GM18873 (cell line): ENCODE results near the gene XRCC3.

Experiments
- ATAC-seq: cut with Tn5 transposase; IDR thresholded peaks from one replicate; pipeline ENCODE4 v1.9.1; 2021; ENCODE audit warnings: mild to moderate bottlenecking, moderate library complexity, moderate number of reproducible peaks; ENCODE audit not compliant: unreplicated experiment, low FRiP score

Gene XRCC3

DNA sequence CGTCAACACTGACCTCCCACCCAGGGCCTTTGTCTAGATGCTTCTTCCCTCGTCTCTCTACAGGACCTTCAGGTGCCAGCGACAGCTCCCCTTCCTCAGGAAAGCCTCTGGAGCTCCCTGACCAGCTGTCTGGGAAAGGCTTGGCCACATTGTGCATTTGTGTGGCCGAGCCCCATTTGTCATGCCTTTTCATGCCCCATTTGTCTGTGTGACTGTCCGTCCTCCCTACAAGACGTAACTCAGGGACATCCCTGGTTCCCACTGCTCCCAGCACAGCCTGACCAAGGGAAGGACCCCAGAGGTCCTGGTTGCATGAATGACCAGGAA lies 24.2 kb upstream of the XRCC3 start:
- no peak for ATAC-seq

DNA sequence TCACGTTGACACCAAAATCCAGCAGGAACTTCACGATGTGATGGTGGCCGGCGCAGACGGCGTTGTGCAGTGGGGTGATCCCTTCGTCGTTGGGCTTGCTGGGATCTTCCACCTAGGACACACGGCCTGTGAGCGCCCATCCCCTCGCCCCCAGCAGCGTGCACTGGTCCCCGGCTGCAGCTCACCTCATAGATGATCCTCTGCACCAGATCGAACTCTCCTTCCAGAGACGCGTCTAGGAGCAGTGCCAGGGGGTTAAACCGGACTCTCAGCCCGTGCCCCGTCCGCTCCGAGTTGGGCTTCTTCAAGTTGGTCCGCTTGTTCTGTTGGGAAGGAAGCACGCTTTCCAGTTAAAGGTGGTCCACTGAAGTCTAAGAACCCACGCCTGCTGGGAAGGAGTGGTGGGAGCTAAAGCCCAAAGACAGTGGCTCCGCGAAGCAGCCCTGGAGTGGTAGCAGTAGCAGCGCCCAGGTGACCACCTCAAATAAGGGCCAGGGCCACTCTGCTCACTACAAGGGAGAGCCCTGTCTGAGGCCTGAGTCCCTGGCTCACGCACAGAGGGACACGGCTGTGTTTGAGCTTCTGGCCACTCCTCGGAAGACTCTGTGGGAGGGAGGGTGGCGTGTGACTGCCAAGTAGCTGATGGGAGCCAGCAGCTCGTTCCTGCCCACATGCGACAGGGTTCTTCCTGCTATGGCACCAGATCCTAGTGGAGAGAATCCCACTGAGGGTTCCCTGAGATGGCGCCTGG lies 23.6 kb upstream of the XRCC3 start:
- ATAC-seq = no peak

DNA sequence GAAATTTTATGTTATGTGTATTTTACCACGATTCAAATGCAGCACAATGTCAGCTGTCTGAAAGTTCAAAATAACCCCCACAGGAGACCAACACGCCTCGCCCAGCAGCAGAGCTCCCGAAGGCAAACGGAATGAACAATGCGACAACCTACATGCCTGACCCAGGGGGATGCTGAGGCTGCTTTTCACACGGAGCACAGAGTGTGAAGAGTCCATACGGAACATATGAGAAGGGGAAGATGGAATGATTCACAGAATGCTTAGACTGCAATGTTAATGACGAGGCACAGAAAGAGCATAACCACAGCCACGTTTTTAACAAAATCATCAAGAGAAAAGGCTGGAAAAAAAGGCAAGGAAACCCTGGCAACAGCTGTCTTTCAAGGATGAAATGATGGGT lies 22.9 kb upstream of the XRCC3 start:
- ATAC-seq = no peak

GRCh38 chr14:103737432-103738045 lies 22.3 kb upstream of the XRCC3 start:
- ATAC-seq = no peak

DNA sequence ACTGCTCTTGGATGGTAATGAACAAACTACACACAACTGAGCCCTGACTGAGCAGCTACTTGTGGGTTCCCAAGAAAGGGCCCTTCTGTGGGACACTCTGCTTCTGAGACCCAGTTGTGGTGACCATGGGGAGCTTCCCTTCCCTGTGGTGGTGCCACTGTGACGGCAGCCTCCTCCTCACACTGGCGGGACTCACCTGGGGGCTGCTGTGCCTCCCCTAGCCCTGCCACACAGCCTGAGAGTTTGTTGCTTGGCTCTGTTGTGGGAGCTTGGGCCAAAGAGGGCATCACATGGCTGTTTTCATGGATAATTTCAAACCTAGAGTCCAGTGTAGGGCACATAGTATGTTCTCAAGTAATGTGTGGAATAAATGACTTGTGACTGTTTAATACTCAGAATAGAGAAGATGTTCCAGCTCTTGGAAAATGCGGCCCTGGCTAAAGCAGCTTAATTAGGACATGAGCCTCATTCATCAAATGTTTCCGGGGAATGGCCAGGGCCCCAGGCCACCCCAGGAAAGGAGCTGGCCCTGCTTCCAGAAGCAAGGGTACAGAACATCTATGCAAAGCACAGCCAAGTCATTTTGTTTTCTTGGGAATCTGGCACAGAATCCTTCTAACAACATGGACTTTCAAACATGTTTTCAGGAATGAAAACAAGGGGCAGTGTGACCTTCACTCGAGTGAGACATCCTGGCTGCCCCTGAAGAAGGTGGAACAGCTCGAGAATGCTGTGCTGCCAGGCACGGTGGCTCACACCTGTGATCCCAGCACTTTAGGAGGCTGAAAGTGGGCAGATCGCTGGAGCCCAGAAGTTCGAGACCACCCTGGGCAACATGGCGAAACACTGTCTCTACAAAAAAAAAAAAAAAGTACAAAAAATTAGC lies 21.5 kb upstream of the XRCC3 start:
- ATAC-seq = no peak

DNA sequence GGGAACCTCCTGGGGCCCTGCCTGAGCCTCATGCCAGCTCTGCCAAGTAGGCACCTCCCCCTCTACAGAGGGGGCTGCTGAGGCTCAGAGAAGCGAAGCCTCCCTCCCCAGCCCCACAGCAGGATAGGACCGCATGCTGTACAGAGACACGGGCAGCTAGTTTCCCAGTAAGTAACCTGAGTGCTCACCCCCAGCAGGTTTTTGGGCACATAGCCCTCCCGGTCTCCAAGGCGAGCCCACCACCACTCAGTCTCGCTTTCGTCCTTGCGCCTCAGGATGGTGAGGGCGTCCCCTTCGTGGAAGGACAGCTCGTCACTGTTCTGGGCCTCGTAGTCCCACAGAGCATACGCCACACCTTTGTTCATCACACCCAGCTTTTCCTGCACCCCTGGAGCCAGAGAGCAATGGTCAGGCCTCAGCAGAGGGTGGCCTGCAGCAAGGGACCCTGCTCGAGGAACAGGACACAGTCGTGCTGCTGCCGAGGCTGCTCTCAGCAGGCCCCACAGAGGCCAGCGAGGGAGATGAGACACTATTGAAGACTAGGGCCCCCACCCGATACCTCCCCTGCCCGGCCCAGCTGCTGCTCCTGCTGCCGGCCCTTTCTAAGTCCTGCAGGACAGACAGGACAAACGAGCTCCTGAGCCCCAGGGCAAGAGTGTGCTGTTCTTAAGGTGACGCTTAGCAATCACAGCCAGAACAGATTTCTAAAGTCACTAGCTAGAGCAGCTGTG lies 20.7 kb upstream of the XRCC3 start:
- no peak for ATAC-seq

DNA sequence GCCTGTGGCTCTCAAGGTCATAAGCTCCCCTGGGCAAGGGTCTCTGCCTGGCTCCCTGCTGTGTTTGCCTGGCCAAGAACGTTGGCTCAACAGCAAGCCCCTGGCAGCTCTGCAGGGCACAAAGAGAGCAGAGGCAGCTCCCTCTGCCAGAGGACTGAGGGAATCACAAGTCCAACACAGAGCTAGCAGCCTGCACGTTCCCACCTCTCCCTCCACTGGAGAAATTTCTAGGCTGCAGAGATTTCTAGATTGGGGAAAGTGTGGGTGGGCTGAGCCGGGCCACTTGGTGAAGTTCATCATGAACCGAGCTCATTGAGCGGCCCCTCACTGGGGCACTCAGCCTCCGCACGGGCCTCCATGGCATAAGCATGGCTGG lies 20.2 kb upstream of the XRCC3 start:
- no peak for ATAC-seq

DNA sequence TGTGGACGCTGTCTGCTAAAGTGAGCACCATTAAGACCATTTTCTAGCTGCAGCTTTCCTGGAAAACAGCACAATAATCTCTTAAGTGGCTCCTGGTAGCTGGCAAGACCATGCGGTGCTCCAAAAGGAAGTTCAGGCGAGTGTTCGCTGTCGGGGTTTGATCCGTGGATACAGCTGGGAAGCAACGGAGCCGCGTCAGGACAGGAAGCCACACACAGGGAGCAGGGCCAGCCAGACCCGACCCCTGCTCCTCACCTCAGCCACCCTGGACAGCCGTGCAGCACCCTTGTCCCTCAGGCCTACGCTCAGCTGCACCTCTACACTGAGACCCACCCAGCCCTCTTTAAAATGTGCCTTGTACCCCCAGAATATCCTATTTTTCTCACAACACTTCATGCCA lies 19.8 kb upstream of the XRCC3 start:
- ATAC-seq = no peak

- ATAC-seq = no peak
Measured at GRCh38 chr14:103734081-103734888, 19.0 kb upstream of the XRCC3 start.

DNA sequence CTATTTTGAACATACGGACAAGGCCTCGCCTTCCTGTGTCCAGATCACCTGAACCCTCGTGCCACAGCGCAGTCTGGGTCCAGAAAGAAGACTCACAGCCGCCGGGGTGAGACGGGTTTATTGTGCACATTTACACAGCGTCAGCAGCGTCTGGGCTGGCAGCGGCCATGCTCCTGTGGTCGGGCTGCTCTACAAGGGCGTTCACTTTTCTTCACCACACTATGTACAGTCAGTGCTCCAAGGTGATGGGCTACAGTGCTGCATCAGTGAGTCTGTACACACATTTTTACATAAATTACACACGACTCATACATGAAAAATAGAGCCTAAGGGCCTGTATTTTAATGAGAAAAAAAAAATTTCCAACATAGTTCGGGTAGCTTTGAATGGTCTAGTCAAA lies 18.4 kb upstream of the XRCC3 start:
- no peak for ATAC-seq

DNA sequence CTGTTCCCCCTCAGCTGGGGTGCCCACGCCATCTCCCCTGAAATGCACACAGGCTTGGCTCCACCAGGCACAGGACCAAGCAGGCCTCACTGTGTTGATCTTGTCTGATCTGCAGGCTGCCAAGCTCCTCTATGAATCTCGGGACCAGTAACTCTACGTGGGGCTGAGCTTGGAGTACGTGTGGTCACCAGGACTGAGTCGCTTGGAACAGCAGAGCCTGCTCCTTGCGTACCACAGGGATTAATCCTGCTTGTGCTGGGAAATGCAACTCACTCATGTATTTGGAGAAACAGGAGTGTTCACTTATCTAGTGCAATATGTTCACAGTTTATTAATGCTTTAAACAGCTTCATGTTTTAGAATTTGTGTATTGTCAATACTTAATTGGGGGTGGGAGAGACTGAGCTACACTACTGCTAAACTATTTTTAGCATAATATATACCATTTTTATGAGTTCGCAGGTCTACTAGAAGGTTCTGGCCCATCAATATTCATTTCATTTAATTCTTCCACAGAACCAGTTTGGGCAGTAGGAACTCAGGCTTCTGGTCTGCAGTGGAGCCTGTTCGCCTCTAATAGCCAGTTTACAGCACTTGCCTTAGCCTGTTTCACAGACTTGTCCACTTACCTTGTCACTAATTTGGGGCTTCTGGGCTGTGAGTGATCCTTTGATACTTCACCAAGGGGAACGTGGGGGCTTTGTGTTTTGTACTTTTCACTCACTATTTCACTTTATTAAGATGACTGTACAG lies 17.8 kb upstream of the XRCC3 start:
- no peak for ATAC-seq

DNA sequence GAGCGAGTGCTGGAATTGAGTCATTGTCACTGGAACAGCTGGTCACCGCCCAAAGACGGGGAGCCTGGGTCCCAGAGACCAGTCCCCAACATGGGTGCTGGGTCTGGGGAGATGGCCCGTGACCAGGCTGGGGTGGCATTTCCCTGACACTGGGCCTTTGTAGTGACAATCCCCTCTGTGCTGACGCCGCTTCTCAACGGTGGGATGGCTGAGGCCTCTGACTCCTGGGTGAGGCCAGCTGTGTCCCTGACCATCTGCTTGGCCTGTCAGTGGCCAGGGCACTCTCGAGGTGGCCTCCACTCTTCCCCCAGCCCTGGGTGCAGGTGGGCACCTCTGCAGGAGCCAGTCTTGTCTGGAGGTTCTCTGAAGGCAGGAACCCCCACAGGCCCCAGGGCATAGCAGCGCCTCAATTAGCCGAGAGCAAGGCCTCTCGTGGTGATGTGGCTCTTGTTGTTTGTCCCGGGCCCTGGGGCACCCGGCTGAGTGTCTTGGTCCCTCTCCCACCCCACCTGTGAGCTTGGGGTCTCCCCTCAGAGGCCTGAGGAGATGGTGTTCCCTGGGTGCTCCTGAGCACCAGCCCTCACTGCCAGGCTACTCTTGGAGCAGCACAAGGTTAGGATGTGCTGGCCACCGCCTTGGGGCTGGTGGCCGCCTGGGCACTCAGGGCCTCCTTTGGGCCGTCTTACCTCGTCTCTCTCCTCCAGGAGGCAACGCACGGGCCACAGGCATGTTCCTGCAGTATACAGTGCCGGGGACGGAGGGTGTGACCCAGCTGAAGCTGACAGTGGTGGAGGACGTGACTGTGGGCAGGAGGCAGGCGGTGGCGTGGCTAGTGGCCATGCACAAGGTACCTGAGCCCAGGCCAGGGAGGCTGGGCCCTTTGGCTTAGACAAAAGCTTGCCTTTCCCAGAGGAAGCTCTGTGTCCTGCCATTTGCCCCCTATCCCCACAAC lies 16.9 kb upstream of the XRCC3 start:
- no peak for ATAC-seq

DNA sequence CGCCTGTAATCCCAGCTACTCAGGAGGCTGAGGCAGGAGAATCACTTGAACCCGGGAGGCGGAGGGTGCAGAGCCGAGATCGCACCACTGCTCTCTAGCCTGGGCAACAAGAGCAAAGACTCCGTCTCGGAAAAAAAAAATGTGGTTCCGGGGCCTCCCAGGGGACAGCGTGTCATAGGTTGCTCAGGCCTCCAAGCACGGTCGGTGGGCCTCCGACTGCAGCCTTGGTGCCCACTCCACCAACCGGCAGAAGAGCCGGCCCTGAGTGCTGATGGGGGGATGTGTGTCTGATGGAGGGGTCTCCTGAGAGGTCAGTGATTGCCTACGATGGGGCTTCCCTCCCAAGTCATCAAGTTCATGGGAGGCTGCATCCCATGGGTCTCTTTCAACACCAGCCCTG lies 16.2 kb upstream of the XRCC3 start:
- ATAC-seq = no peak

DNA sequence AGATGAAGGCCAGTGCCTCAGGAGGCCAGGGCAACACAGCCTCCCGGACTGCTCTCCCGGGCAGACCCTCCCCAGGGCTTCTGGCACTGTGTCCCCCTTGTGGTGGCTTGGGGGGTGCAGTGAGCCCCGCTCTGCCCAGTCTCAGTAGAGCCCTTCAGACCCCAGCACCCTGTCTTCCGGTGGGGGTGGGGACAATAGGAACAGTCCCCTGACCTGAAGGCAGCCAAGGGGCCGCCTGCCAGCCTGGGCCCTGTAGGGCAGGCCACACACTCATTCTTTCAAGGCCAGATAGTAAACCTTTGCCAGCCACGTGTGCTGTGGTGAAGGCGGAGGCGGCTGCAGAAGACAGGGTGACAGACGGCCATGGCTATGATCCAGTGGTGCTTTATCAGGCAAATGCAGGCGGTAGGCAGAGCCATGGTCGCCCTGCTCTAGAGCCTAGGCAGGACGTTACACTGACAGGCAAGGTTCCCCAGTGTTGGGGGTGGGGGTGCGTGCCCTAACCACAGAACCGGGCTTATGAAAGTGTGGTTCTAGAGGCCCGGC lies 15.3 kb upstream of the XRCC3 start:
- ATAC-seq = no peak

DNA sequence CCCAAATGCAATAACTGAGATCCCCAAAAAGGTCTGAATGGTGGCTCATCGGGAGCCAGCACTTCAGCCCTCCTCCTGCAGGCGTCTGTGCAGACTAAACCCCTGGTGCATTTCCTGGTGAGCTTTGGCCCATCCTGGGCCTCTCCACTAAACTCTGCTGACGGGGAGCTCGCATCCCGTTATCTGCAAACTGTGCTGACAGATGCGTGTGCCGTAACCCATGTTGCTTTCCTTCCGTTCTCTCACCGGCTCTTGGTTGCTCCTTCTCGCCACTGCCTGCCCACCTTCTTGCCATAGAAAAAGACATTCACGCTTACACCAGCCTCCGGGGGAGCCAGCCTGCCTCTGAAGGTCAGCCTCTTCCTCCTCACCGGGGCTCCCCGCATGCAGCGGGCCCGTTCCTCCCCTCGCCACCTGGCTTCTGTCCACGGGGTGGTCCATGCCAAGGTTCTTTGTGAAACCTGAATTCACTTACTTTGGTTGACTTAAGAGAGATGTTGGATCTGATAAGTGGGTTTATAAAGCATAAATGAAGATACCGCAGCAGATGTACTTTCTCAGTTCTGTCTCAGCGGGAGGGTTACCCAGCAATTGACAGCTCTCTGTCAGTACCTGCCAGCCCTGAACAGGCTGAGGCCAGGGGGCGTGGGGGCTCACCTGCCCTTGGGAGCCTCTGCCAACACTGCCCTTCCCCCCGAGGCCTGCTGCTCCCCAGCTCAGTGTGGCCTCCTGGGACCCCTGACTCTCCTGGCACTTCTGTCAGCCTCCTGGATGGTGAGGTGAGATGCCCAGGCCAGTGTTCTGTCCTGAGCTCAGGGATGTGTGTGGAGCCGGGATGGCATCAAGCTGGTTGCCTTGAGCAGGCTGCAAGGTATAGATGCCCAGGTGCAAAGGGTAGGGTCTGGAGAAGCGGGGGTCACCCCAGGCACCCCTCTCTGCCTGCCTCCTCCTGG lies 14.5 kb upstream of the XRCC3 start:
- no peak for ATAC-seq

DNA sequence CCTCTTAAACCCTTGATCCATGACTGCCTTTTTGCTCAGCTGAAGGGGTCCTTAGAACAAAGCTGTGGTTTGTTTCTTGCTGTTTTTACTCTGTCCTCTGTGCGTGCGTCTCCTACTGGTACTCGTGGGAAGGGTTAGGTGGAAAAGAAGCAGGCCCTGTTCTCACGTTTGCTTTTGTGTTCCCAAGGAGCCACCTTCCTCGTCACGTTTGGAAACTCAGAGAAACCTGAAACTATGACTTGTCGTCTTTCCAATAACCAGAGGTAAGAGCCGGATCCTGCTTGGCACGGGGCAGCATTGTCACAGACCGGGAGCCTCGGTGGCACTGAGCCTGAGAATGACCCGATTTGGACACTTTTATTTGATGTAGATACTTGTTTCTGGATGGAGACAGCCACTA lies 13.5 kb upstream of the XRCC3 start:
- no peak for ATAC-seq

- ATAC-seq = no peak
Measured at GRCh38 chr14:103728141-103728540, 12.9 kb upstream of the XRCC3 start.
